CD14-positive monocyte (primary cell): ENCODE measurements around the gene NDST1. TPM values are rescaled to one million over a fixed set of nuclear protein-coding genes. Genes with fewer than 3 reads are reported as not detected.

Experiments
- DNase-seq, 3 donors: peaks; one replicate each; pipeline ENCODE4 v3.0.0-alpha.2; 2011 to 2022
- H2AFZ ChIP-seq: 2 replicates; pipeline ENCODE4 v1.6.0; 2012; ENCODE audit warnings: mild to moderate bottlenecking, low read depth, low read length, inconsistent platforms; ENCODE audit not compliant: insufficient read depth, poor library complexity, severe bottlenecking
- H3K27ac ChIP-seq, 2 donors: 1 replicate in 1 of 2; 2 replicates in 1 of 2; pipeline ENCODE4 v1.5.1; 2012 to 2013; ENCODE audit warnings: low read length in 2 of 2, control low read depth in 1 of 2, inconsistent platforms in 1 of 2, low read depth in 1 of 2, mild to moderate bottlenecking in 1 of 2
- H3K27me3 ChIP-seq, 2 donors: one replicate each; pipeline versions ENCODE4 v1.6.0 to v1.6.1; 2011 to 2013; ENCODE audit warnings: low read length in 2 of 2; ENCODE audit not compliant: control insufficient read depth in 2 of 2, insufficient read depth in 2 of 2
- H3K36me3 ChIP-seq, 2 donors: replicated peaks in 1 of 2; 1 replicate in 1 of 2; 2 replicates in 1 of 2; pipeline versions ENCODE4 v1.5.1 to v1.6.1; 2012 to 2013; ENCODE audit warnings: low read length in 2 of 2, control low read depth in 1 of 2, inconsistent platforms in 1 of 2, mild to moderate bottlenecking in 1 of 2; ENCODE audit not compliant: insufficient read depth in 2 of 2, control insufficient read depth in 1 of 2
- H3K4me1 ChIP-seq, 2 donors: 1 replicate in 1 of 2; 2 replicates in 1 of 2; pipeline versions ENCODE4 v1.5.1 to v1.6.1; 2012 to 2013; ENCODE audit warnings: low read length in 2 of 2, control low read depth in 1 of 2, inconsistent platforms in 1 of 2, mild to moderate bottlenecking in 1 of 2, moderate library complexity in 1 of 2; ENCODE audit not compliant: insufficient read depth in 2 of 2, control insufficient read depth in 1 of 2
- H3K4me2 ChIP-seq: replicated peaks from 2 replicates; pipeline ENCODE3; 2012; ENCODE audit warnings: low read length, moderate library complexity, mild to moderate bottlenecking; ENCODE audit not compliant: poor library complexity, severe bottlenecking; ENCODE audit errors: extremely low read depth
- H3K4me3 ChIP-seq, 3 experiments: fragments of 200-600 bp in 1 of 3; sonication (generic) in 1 of 3; replicated peaks in 1 of 3; 1 replicate in 2 of 3; 2 replicates in 1 of 3; pipeline ENCODE4 v1.5.1; 2011 to 2013; ENCODE audit warnings: low read length in 3 of 3, mild to moderate bottlenecking in 3 of 3, control low read depth in 2 of 3, low read depth in 2 of 3, inconsistent platforms in 1 of 3, moderate library complexity in 1 of 3
- H3K79me2 ChIP-seq: 2 replicates; pipeline ENCODE4 v1.6.0; 2012; ENCODE audit warnings: mild to moderate bottlenecking, control low read depth, inconsistent platforms, low read length, moderate library complexity; ENCODE audit not compliant: insufficient read depth
- H3K9ac ChIP-seq: 2 replicates; pipeline ENCODE4 v1.6.0; 2017; ENCODE audit warnings: low read length, mild to moderate bottlenecking; ENCODE audit not compliant: insufficient read depth, poor library complexity, severe bottlenecking
- H3K9me3 ChIP-seq, 2 donors: replicated peaks in 1 of 2; 1 replicate in 1 of 2; 2 replicates in 1 of 2; pipeline versions ENCODE4 v1.5.1 to v1.6.1; 2012 to 2013; ENCODE audit warnings: low read length in 2 of 2, control low read depth in 1 of 2; ENCODE audit not compliant: control insufficient read depth in 1 of 2, insufficient read depth in 1 of 2
- H4K20me1 ChIP-seq: 2 replicates; pipeline ENCODE4 v1.6.0; 2012; ENCODE audit warnings: mild to moderate bottlenecking, low read length, control low read depth, moderate library complexity; ENCODE audit not compliant: insufficient read depth
- H3K27ac Mint-ChIP-seq, 7 donors: one replicate each; pipeline ENCODE4 v1.8.0; 2020; ENCODE audit warnings: mild to moderate bottlenecking in 7 of 7, mixed read lengths in 7 of 7, moderate library complexity in 6 of 7, inconsistent platforms in 2 of 7
- H3K27me3 Mint-ChIP-seq, 3 donors: one replicate each; pipeline ENCODE4 v1.8.0; 2021 to 2022; ENCODE audit warnings: low read depth in 3 of 3, mild to moderate bottlenecking in 3 of 3, mixed read lengths in 3 of 3, moderate library complexity in 3 of 3, inconsistent platforms in 1 of 3
- H3K36me3 Mint-ChIP-seq, 2 donors: one replicate each; pipeline ENCODE4 v1.8.0; 2020; ENCODE audit warnings: mixed read lengths in 2 of 2, inconsistent platforms in 1 of 2, mild to moderate bottlenecking in 1 of 2
- H3K4me1 Mint-ChIP-seq: one replicate; pipeline ENCODE4 v1.8.0; 2020; ENCODE audit warnings: mild to moderate bottlenecking, mixed read lengths
- H3K4me3 Mint-ChIP-seq, 2 donors: one replicate each; pipeline ENCODE4 v1.8.0; 2020; ENCODE audit warnings: mild to moderate bottlenecking in 2 of 2, mixed read lengths in 2 of 2, moderate library complexity in 1 of 2
- H3K9me3 Mint-ChIP-seq, 7 donors: one replicate each; pipeline ENCODE4 v1.8.0; 2020 to 2022; ENCODE audit warnings: mixed read lengths in 7 of 7, mild to moderate bottlenecking in 6 of 7, moderate library complexity in 6 of 7, inconsistent platforms in 2 of 7
- WGBS: methylation state at CpG from one replicate; pipeline ENCODE4 v1.1.5; 2013; ENCODE audit warnings: missing lambda C conversion rate; ENCODE audit not compliant: insufficient coverage; 5-methylcytosine and 5-hydroxymethylcytosine counted together
- intact Hi-C, 2 donors: fragments of 100-400 bp; cut with micrococcal nuclease; formaldehyde crosslinking; loops; one replicate each; pipeline versions ENCODE4 v1.15.0 to v1.15.1; 2023
- polyA plus RNA-seq, 3 donors: library from polyadenylated mRNA; depleted of rRNA in 1 of 3; unstranded in 2 of 3; stranded (reverse) in 1 of 3; fragments of 300-500 nt in 2 of 3; fragments of >200 nt in 1 of 3; fragmentation: Illumina TruSeq in 2 of 3; gene quantifications; 1 replicate in 2 of 3; 2 replicates in 1 of 3; pipeline ENCODE4 v1.2.3, GENCODE V29; 2012 to 2021
- TF ChIP-seq, protein P1 (sequence below): fragments of 200-600 bp; IDR thresholded peaks from one replicate; pipeline ENCODE4 v1.8.0; 2022; ENCODE audit warnings: antibody characterized with exemption, mild to moderate bottlenecking

The NDST1 gene
- polyA plus RNA-seq, 3 donors: 7.0 to 18.9 (median 7.5) TPM

DNA sequence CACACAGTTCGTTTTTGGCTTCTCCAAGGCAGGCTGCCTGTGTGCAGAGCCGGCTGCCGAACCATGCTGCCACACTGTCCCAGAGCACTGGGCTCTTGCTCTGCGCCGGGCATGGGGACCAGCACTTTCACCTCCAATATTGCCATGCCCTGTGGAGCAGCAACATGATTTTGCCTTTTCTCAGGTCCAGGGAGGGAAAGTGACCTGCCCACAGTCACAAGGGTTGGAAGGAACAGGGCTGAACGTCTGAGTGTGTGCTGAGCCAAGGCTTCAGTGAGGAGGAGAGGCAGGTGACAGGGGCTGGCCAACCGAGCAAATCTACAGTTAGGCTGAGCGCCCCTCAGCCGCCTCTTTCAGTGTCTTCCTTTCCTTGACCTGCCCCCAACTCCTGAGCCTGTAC, 98.5 kb downstream of the NDST1 start:
- no peaks in the 10 kb centered on the region for H3K27me3 ChIP-seq
- intact Hi-C loops: no loop called here
- no peaks in the 10 kb centered on the region for H3K79me2 ChIP-seq
- H3K27ac ChIP-seq: no peak overlapping the region
- no peaks in the 10 kb centered on the region for H3K4me1 ChIP-seq
- no peak overlapping the region for H3K4me3 ChIP-seq
- no peaks in the 10 kb centered on the region for H4K20me1 ChIP-seq
- Mint-ChIP-seq H3K27me3 (peaks cover 1 to 7% (median 3%) of the 10 kb centered on the region in 3 donors), H3K27ac (no peak overlapping the region), H3K4me1 (no peaks in the 10 kb centered on the region), H3K36me3 (no peaks in the 10 kb centered on the region), H3K9me3 (no peaks in the 10 kb centered on the region), H3K4me3 (no peak overlapping the region)
- no peak for DNase-seq
- H3K9me3 ChIP-seq: no peaks in the 10 kb centered on the region
- H3K4me2 ChIP-seq: no peak overlapping the region
- TF ChIP-seq, protein P1, sequence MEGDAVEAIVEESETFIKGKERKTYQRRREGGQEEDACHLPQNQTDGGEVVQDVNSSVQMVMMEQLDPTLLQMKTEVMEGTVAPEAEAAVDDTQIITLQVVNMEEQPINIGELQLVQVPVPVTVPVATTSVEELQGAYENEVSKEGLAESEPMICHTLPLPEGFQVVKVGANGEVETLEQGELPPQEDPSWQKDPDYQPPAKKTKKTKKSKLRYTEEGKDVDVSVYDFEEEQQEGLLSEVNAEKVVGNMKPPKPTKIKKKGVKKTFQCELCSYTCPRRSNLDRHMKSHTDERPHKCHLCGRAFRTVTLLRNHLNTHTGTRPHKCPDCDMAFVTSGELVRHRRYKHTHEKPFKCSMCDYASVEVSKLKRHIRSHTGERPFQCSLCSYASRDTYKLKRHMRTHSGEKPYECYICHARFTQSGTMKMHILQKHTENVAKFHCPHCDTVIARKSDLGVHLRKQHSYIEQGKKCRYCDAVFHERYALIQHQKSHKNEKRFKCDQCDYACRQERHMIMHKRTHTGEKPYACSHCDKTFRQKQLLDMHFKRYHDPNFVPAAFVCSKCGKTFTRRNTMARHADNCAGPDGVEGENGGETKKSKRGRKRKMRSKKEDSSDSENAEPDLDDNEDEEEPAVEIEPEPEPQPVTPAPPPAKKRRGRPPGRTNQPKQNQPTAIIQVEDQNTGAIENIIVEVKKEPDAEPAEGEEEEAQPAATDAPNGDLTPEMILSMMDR: no peak
- WGBS: 78% methylated on average over 3 of the region's 9 CpGs
- no peaks in the 10 kb centered on the region for H3K36me3 ChIP-seq
- no peak overlapping the region for H3K9ac ChIP-seq
- H2AFZ ChIP-seq: no peak overlapping the region

DNA sequence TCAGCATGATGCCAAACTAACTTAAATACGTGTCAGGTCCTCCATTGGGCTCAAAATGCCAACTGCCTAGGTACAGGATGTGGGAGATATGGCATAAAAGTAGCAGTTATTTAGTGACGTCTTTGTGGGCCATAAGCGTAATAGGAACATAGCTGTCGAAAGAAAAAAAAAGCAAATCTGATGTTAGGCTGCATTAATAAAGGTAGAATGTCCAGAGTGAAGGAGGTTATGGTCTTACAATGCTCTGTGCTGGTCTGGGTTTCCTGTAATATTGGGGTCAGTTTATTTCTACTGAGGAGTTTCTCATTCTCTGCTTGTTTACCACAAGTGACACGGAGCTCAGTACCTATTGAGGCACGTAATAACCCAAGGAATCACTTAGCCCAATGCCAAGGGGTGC, 99.2 kb downstream of the NDST1 start:
- Mint-ChIP-seq H3K27me3 (peaks cover 1 to 7% (median 4%) of the 10 kb centered on the region in 3 donors), H3K36me3 (no peaks in the 10 kb centered on the region), H3K9me3 (no peaks in the 10 kb centered on the region), H3K4me3 (no peak overlapping the region), H3K4me1 (no peaks in the 10 kb centered on the region), H3K27ac (no peak overlapping the region)
- Histone ChIP-seq H3K36me3 (no peaks in the 10 kb centered on the region), H3K9ac (no peak overlapping the region), H2AFZ (no peak overlapping the region), H3K27ac (no peak overlapping the region), H3K9me3 (no peaks in the 10 kb centered on the region), H3K4me1 (no peaks in the 10 kb centered on the region), H3K4me3 (no peak overlapping the region), H3K4me2 (no peak overlapping the region), H4K20me1 (no peaks in the 10 kb centered on the region), H3K79me2 (no peaks in the 10 kb centered on the region), H3K27me3 (no peaks in the 10 kb centered on the region)
- WGBS: 83% methylated on average over 3 of the region's 6 CpGs
- intact Hi-C loops: no loop called here
- TF ChIP-seq, protein P1: no peak
- DNase-seq: no peak

Other genes with a start within 250 kb of the NDST1 start
- not detected for gene CAMK2A, start 218.4 kb upstream of the NDST1 start, polyA plus RNA-seq
- not detected for gene ARSI, start 205.2 kb upstream of the NDST1 start, polyA plus RNA-seq
- gene TCOF1, start 150.4 kb upstream of the NDST1 start, polyA plus RNA-seq: 10 to 100 TPM in 1 of 3 donors, 1 to 10 TPM in 2; 1.4 to 18.0 (median 2.3) TPM
- 1,000 to 10,000 TPM; 3,498 to 7,550 (median 4,939) TPM for gene CD74, start 95.2 kb upstream of the NDST1 start, polyA plus RNA-seq
- 1,000 to 10,000 TPM; 2,768 to 4,675 (median 3,499) TPM for gene RPS14, start 58.4 kb upstream of the NDST1 start, polyA plus RNA-seq
- gene SYNPO, start 132.5 kb downstream of the NDST1 start, polyA plus RNA-seq: not detected
- not detected for gene MYOZ3, start 153.1 kb downstream of the NDST1 start, polyA plus RNA-seq
- 10 to 100 TPM; 37.9 to 68.4 (median 47.4) TPM for gene RBM22, start 192.9 kb downstream of the NDST1 start, polyA plus RNA-seq